ENCODE data around the gene LSM3. TPM values are rescaled to one million over a fixed set of nuclear protein-coding genes. Genes with fewer than 3 reads are reported as not detected.
A peak's percentile ranks its signal among the peaks of the same experiment; 100 is the strongest.

Gene LSM3
- total RNA-seq, 4 donors from 2014 or later: 11.6 to 16.8 (median 14.2) TPM

DNA sequence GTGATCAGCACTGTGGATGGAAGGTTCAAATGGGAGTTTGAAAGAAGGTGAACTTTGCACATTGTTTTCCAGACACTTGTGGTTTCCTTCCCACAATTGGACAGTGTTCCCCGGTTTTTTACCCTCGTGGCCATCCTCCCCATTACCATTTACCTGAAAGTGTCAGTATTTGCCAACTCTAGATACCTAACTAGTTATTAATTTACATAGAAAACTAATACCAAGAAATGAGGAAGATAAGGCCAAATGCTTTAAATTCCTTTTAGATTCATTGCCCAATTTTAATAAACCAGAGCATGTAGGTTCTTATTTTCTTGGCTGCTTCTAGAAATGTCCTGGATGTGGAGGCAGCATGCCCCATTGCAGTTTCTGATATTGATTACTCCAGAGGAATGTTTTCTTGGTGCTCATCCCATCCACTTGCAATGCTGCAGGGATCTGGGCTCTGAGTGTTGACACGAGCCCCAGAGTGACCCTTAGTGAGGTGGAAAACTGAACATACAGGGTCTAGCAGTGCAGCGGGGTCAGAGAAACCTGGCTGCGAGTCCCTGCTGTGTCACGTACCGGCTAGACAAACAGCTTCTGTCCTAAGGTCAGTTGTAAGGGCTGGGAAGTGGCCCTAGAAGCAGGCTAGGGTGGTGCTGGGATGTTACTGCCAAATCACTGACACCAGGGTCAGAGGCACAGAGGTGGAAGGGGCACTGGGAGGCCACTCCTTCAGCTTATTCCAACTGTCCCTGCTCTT, 23.5 kb downstream of the LSM3 start:
- DNase-seq: no peak
- TF ChIP-seq, protein P1, sequence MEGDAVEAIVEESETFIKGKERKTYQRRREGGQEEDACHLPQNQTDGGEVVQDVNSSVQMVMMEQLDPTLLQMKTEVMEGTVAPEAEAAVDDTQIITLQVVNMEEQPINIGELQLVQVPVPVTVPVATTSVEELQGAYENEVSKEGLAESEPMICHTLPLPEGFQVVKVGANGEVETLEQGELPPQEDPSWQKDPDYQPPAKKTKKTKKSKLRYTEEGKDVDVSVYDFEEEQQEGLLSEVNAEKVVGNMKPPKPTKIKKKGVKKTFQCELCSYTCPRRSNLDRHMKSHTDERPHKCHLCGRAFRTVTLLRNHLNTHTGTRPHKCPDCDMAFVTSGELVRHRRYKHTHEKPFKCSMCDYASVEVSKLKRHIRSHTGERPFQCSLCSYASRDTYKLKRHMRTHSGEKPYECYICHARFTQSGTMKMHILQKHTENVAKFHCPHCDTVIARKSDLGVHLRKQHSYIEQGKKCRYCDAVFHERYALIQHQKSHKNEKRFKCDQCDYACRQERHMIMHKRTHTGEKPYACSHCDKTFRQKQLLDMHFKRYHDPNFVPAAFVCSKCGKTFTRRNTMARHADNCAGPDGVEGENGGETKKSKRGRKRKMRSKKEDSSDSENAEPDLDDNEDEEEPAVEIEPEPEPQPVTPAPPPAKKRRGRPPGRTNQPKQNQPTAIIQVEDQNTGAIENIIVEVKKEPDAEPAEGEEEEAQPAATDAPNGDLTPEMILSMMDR (IDR thresholded peaks at IDR 0.05 in 4 of 5, conservative IDR thresholded peaks at IDR 0.05 in 1 of 5): no peak
- TF ChIP-seq POLR2A (IDR thresholded peaks at IDR 0.05): no peak
- Histone ChIP-seq H3K4me3 (no peak overlapping the region), H3K27me3 (no peaks in the 10 kb centered on the region), H3K4me1 (peaks cover 6 to 23% of the 10 kb centered on the region in 2 donors), H3K36me3 (no peaks in the 10 kb centered on the region), H3K9me3 (no peaks in the 10 kb centered on the region), H3K27ac (no peak overlapping the region)
- ATAC-seq: no peak
- in situ Hi-C loops (cut with MboI; ENCODE audit: low sequenced_read_pairs in 4 of 4) (loop anchor here (5.0 to 10.0 kb wide), 6 partner anchors 60 to 273 kb away; no protein-coding TSS in a partner anchor), intact Hi-C loops (cut with DNase I; ENCODE audit: low total_unique reads) (loop anchor here (2.0 to 10.0 kb wide), 4 partner anchors 203 to 345 kb away; partner anchors contain the start of gene SLC6A6)

DNA sequence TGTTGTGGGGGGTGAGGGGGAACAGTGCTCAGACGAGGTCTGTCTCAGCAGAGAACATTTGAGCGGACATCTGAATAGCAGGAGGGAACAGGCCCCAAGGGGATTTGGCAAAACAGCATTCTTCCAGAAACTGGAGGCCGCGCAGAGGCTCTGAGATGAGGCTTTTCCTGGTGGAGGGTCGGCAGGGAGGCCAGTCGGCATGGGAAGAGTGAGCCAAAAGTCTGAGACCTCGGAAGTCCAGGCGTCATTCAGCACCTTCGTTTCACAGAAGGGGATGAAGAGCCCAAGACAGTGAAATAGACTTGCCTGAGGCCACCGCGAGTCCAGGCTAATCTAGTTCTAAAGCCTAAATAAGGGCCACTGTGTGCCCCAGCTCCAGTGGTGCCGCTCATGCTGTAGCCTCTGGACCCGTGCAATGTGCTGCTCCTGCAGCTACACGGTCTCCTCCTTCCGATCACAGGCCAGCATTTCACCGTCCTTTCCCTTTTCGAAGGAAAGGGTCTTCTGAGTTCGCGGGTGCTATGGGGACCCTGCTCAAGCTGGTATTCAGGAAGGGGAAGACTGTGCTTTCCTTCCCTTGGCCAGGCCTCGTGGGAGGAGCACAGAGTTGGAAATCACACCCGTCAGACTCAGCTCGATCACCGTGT, 24.4 kb downstream of the LSM3 start:
- Histone ChIP-seq H3K36me3 (no peaks in the 10 kb centered on the region), H3K27me3 (no peaks in the 10 kb centered on the region), H3K27ac (peak overlapping the region in 1 of 4 donors; percentile 85), H3K4me1 (peaks cover 6 to 23% of the 10 kb centered on the region in 2 donors), H3K9me3 (no peaks in the 10 kb centered on the region), H3K4me3 (no peak overlapping the region)
- DNase-seq: no peak
- in situ Hi-C loops (cut with MboI; ENCODE audit: low sequenced_read_pairs in 4 of 4): loop anchor here (5.0 to 10.0 kb wide), 6 partner anchors 59 to 272 kb away; no protein-coding TSS in a partner anchor
- ATAC-seq: no peak
- no peak for TF ChIP-seq POLR2A (IDR thresholded peaks at IDR 0.05)
- TF ChIP-seq, protein P1 (IDR thresholded peaks at IDR 0.05 in 4 of 5, conservative IDR thresholded peaks at IDR 0.05 in 1 of 5): no peak
- intact Hi-C loops (cut with DNase I; ENCODE audit: low total_unique reads): loop anchor here (1.0 to 10.0 kb wide), 5 partner anchors 202 to 344 kb away; partner anchors contain the start of gene SLC6A6

DNA sequence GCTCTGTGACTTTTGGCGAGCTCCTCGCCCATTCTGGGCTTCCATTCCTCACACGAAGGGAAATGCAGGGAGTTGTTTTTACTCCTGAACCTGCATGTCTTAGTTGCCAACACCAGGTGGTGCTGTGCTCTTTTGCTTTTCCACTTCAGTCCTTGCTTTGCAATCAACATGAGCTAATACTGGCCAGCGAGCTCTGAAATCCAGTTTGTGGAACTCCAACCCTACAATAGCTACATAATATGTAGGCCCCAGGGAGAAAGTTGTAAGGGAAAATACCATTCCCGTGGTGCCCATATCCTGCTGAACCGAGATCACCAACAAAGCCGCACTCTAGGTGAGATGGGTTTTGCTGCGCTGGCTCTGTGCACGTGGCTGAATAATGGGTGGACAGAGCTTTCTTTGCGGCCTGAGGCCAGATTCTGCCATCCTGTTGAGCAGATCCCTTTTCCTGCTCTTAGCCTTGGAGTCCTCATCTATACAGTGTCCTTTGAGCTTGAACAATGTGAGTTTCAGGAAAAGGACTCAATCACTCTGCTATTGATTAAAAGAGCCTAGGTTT, 25.0 kb downstream of the LSM3 start:
- no peak overlapping the region for H3K4me3 ChIP-seq

More for the DNA sequence above, 25.0 kb downstream of the LSM3 start:
- no peaks in the 10 kb centered on the region for H3K27me3 ChIP-seq
- TF ChIP-seq POLR2A (IDR thresholded peaks at IDR 0.05): no peak
- TF ChIP-seq, protein P1 (IDR thresholded peaks at IDR 0.05 in 4 of 5, conservative IDR thresholded peaks at IDR 0.05 in 1 of 5): peak; percentile 79 to 93 (median 88)
- no peaks in the 10 kb centered on the region for H3K36me3 ChIP-seq
- peaks cover 6 to 23% of the 10 kb centered on the region in 2 donors for H3K4me1 ChIP-seq
- H3K27ac ChIP-seq: peak overlapping the region; percentile 82 to 90 (median 85)
- DNase-seq (peak; percentile 48 to 75), ATAC-seq (peak; percentile 74 to 80)
- H3K9me3 ChIP-seq: no peaks in the 10 kb centered on the region
- intact Hi-C loops (cut with DNase I; ENCODE audit: low total_unique reads) (loop anchor here (1.0 to 10.0 kb wide), 7 partner anchors 25 to 344 kb away; partner anchors contain the start of genes LSM3, SLC6A6 and XPC), in situ Hi-C loops (cut with MboI; ENCODE audit: low sequenced_read_pairs in 4 of 4) (loop anchor here (5.0 to 10.0 kb wide), 6 partner anchors 59 to 271 kb away; no protein-coding TSS in a partner anchor)

Measured in gastrocnemius medialis (tissue), 4 donors.